Measurements from ENCODE around the gene RRM2.
"Not testable (repeated sequence)": the region's sequence is repeated elsewhere in the genome, so short reads cannot be mapped to it uniquely, and the experiment has no call there.

RRM2 gene

GRCh38 chr2:10132996-10133647, 10.6 kb downstream of the RRM2 start:
- DNase-seq = no peak

- no peak for DNase-seq
These were observed 13.0 kb downstream of the RRM2 start for GRCh38 chr2:10135296-10136089.

GRCh38 chr2:10136101-10136934, 13.8 kb downstream of the RRM2 start:
- no peak for DNase-seq

GRCh38 chr2:10137053-10137843, 14.7 kb downstream of the RRM2 start:
- DNase-seq = no peak

DNA sequence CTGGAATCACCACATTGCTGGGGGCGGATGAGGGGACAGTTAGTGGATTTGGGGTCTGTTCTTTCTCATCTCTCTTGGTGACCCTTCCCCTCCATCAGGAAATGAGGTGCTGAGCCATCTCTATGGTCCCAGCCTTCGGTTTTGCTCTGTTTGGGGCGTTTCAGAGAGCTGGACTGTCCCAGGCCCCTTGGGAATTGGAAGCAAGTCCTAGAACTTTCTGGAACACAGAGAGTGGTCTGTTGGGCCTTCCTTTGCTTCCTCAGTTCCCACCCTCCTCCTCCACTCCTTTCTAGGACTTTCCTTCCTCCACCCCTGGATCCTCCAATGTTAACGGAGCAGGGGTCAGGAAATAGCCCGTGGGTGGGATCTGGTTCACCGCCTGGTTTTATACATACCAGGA, 17.0 kb downstream of the RRM2 start:
- no peak for DNase-seq

DNA sequence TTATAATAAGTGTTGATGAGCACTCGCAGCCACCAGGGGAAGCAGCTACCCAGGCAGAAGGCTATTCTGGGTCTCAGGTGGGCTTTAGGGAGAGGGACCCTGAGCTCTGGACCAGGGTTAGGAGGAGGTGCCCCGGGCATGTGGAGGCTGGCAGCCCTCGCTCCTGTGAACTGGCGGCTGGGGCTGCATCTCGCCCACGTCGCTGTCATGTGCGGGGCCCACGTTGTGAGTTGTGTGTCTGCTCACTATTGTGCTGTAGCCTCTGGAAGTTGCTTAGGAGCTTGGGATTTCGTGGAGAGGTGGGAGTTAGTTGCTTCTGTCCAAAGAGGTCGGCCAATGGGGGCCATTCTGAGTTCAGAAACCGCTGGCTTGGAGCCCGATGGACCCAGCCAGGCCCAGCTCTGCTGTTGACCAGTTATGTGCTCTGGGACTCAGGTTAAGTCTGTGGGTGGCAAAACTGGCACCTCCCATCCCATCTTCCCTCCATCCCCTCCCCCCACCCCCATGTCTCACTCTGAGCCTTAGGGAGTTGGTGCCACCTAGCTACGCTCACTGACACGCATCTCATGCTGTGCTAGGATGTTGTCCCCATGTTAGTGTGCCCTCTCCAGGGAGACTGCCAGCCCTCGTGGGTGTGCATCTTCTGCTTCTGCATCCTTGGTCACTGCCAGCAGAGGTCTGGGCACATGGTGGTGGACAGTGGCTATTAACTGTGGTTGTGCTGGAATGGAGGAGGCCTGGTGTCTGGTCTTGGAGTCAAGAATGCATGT, 18.5 kb downstream of the RRM2 start:
- DNase-seq = no peak

DNA sequence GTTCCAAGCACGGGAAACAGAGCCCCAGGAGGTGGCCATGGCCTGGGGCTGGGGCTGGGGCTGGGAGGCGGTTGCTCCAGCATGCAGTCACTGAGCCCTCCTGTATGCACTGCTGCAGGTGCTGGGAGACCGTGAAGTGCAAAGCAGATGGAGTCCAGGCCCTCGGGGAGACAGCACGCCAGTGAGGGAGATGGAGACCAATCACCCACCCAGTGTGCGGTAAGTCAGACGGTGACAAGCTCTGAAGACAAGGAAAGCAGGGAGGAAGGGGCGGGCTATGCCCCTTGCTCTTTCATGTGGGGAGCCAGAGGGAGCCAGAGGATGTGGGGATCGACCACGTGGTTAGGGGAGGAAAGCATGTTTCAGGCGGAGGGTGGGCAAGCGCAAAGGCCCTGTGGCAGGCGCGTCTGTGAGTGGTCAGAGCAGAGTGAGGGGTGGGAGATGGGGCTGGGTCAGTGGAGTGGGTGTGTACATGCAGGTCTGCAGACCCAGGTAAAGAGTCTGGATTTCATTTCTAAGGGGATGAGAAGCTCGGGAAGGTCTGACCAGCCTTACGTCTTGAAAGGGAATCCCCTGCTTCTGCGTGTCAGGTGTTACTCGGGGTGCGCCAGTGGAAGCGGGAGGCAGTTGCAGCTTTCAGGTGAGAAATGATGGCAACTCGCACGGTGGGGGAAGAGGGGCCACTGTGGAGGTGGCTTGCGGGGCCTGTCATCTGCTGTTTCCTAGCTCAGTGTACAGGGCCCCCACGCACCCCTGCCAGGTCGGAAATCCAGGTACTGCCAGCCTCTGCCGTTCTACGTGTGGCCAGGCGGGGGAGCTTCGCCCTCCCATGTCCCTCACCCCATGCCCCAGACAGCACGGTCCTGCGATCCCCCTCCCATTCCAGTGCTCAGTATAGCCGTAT, 19.4 kb downstream of the RRM2 start:
- DNase-seq = peak in 1 of 2 donors; percentile 28

- no peak for DNase-seq
These were observed 20.1 kb downstream of the RRM2 start for GRCh38 chr2:10142640-10142965.

DNA sequence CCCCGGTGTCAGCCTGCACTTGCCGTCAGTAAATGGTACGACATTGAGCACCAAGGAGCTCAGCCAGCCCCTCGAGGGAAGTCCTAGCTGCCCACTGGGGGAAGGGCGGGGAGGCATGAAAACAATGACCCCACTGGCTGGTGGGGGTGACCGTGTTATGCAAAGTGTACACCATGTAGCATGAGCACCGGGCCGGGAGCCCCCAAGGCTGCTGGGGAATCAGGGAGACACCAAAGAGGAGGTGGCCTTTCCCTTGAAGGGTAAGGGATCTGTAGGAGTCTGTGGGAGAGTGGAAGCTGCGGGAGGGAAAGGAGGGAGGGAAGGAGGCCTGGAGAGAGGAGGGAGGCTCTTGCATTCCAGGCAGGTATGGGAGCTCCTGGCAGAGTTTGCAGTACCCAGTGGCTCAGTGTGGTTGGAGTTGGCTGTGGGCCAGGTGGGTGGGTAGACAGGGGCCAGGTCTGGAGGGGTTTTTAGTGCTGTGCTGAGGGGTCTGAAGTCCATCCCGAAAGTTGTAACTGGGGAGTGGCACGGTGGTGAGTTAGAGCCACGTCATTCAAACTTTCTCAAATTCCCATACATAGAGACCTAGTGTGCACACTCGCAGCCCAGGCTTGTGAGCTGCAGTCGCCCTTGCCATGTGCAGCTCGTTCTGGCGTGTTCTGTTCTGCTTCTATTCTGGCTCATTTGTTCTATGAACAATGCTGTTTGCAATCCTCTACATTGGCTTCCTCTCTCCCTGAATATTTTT, 22.4 kb downstream of the RRM2 start:
- no peak for DNase-seq

DNA sequence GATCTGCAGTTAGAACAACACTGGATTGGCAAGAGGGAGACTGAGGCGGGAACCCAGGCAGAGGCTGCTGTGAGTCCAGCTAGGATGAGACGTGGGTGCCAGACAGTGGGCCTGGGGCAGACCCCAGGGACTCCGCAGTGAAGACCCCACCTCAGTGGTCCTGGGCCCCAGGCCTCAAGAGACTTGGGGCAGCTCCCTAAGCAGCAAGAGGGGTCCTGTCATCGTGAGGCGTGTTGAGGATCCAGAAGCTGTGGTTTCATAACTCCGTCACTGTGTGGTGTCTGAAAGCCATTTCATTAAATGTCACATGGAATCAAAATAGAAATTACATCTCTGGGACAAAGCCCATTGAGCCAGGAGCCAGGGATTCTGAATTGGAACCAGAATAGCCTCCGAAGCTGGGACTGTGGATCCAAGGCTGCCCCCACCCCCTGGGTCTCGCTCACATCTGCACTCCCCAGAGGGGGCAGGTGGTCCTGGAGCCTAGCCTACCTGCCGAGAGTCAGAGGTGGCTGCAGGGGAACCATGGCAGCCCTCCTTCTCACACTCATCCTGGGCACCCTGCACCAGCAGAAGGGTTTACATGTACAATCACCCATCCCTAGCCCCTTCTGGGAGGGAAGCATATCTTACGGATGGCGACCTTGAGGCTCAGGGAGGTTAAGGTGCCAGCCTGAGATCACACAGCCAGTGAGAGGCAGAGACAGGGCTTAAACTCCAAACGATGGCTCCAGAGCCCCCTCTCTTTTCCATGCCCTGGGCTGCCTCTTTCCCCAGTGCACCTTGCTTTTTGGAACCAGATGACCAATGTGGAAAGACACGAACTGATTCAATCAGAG, 23.2 kb downstream of the RRM2 start:
- no peak for DNase-seq

- no peak for DNase-seq
These were observed 23.9 kb downstream of the RRM2 start for GRCh38 chr2:10146366-10147005.

- not testable (repeated sequence) for DNase-seq
These were observed 24.6 kb downstream of the RRM2 start for GRCh38 chr2:10147050-10147660.

DNA sequence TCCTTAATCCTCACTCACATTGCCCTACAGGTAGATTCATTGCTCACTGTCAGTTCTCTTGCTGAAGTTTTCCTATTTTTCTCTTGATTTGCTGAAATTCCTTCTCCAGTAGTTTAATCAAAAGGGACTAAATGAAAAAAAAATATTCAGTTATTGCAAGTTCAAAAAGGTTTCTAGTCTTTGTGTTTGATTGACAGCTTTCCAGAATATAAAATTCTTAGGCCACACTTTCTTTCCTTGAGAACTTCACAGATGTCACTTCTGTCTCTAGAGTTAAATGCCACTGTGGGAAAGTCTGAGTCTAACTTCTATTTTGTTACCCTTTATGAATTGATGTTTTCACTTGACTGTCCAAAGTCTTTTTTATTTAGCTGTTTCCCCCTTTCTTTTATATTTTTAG, 25.7 kb downstream of the RRM2 start:
- DNase-seq = no peak

- no peak for DNase-seq
These were observed 27.1 kb downstream of the RRM2 start for GRCh38 chr2:10149635-10150034.

GRCh38 chr2:10150436-10150835, 27.9 kb downstream of the RRM2 start:
- DNase-seq = no peak

DNA sequence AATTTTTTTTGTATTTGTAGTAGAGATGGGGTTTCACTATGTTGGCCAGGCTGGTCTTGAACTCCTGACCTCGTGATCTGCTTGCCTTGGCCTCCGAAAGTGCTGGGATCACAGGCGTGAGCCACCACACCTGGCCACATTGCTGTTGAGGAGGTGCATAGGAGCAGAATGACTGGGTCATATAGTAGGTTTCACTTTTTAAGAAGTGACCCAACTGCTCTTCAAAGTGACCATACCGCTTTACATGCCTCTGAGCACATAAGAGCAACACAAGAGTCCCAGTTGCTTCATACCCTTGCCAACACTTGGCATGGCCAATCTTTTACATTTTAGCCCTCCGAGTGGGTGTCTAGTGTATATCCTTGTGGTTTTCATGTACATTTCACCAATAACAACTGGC, 28.9 kb downstream of the RRM2 start:
- no peak for DNase-seq

- no peak for DNase-seq
These were observed 34.8 kb downstream of the RRM2 start for GRCh38 chr2:10157293-10157692.

DNA sequence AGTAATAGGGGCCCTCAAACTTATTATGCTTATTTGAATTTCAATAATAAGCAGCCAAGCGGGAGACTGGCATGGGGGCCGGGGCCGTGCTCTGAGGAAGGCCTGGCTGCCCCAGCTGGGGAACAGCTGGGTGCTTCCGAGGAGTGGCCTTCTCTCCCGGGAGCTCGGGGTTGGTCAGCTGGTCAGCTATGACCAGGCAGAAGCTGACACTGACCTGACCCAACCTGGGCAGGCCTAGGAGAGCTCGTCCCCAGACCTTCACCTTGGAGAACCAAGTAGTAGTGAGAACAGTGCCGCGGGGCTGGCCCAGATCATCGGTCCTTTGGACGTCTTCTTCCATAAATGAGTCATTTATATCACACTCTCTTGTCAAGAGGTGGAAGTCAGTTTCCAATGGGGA, 36.1 kb downstream of the RRM2 start:
- DNase-seq = no peak

Data from activated CD4-positive, alpha-beta T cell treated with anti-CD3 and anti-CD28 coated beads for 4 hours (primary cell).